GM10847 (cell line): ENCODE results near the gene PLXNA2.

Experiments used
- POLR2A ChIP-seq: IDR thresholded peaks from 2 replicates; pipeline ENCODE4 v1.6.1; 2011; ENCODE audit not compliant: insufficient read length; ENCODE audit errors: extremely low read depth

PLXNA2 gene

GRCh38 chr1:208243967-208244916, at the start of gene PLXNA2:
Gene PLXNA2 (minus strand): TSS chr1:208244384. CDS start chr1:208217922, 26,462 bp downstream.
- TF ChIP-seq POLR2A = no peak

DNA sequence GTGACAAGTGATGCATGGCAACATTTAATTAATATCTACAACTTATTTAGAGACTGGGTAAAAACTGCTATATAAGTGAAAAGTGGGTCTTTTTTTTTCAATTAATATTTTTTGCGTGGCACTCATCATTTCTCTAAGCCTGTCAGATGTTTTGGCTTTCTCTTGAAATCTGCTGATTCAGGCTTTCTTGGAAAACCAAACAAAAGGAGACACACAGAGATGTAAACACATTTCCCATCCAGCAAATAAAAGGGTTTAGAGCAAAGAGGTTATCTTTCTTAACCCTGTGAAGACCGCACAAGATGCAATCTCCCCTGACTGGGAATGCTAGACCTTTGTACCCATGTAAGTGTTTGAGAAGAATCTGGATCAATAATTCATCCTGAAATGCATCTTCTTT, 48.7 kb upstream of the PLXNA2 start:
- TF ChIP-seq POLR2A = no peak

- no peak for TF ChIP-seq POLR2A
Measured at GRCh38 chr1:208291923-208292711, 47.9 kb upstream of the PLXNA2 start.

DNA sequence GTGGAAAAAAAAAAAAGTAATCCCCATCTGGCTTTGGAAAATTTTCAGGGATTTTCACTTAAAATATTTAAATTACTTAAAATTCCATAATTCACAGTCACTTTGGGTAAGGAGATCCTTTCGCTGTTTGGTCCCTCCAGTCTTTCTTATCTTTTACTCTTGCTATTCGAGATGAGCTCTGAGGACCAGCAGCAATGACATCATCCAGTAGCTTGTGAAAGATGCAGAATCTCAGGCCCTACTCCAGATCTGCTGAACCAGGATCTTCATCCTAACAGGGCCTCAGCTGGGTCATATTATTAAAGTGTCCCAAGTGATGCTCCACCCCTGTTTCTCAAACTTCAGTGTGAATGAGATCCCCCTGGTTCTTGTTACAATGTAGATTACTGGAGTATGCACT, 46.9 kb upstream of the PLXNA2 start:
- no peak for TF ChIP-seq POLR2A

DNA sequence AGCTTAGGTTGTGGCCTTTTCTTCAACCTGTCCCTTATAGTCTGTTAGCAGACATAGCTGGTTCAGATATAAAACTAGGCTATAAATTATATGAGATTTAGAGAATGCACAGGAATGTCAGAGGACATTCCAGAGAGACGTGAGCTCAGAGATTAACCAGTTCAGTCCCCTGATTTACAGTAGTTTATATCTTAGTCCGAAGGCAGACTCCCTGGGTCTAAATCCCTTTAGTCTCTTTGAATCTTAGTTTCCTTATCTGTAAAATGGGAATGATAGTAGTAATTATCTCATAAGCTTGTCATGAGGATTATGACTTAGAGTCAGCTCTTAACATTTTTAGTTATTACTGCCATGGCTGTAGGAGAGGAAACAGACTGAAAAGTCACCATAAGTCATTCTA, 45.5 kb upstream of the PLXNA2 start:
- no peak for TF ChIP-seq POLR2A

GRCh38 chr1:208288495-208288894, 44.3 kb upstream of the PLXNA2 start:
- no peak for TF ChIP-seq POLR2A

DNA sequence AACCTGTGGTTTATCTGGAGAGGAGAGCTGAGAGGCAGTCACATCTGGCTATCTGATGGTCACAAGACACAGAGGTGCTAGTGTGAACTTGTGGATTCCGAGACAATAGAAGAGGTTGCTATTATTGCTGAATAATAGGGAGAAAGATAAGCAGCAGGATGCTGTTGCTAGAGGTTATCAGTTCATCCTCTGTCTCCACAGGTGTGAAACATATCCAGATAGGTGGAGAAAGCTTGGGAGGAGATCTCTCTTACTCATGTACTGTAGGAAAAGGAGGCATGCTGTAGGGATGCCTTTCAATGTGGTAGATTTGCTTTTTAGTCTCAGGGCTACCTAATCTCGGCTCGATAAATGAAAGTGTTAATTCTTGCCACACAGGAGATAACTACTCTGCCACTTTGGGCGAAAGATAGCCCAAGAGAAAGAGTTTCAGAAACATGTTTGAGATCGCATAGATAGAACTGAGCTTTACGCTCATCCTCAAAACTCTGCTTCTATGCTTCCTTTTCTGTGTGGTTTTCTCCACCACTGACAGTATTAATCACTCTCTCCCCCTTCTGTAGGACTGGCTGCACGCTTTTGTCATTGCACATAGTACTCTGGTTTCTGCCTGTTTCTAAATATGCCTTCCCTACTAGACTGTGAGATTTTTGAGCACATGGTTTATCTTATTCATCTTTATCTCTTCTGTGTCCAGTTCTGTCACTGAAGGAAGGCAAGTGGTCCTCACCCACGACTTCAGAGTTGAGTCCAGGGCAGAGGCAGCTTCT, 36.7 kb upstream of the PLXNA2 start:
- no peak for TF ChIP-seq POLR2A

DNA sequence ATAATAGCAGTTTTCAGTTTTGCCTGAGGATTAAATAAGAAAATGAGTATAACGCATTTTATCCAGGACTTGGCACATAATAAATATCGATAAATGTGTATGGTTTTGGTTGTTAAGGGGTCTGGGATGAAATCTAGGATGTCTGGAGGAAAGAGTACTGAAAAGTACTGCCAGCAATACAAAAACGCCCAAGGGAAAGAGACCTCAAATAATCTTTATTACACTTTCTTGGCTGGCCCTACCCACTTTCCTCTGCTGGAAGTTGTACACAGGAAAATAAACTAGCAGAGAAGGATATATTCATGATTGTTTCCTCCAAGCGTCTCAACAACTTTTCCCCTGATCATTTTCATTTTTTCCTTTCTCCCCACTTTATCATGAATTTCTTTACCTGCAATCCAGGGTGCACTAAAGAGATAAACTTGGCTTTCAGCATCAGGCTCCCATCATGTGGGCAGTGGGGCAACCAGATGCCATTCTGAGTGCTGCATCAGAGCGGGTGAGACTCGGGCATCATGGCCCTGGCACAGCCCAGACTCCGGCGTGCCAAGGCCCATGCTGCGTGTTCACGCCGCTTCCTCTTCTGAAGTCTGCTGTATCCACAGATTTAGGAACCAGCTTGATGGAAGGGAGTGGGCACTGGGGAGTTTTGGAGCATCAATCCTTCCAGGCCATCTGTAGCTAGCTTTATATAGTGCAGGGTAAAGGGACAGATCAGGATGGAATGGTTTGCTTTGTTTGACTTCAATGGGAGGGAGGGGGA, 35.8 kb upstream of the PLXNA2 start:
- no peak for TF ChIP-seq POLR2A

GRCh38 chr1:208278638-208279037, 34.5 kb upstream of the PLXNA2 start:
- TF ChIP-seq POLR2A = no peak

- no peak for TF ChIP-seq POLR2A
Measured at GRCh38 chr1:208276757-208277435, 32.7 kb upstream of the PLXNA2 start.

GRCh38 chr1:208275083-208275482, 30.9 kb upstream of the PLXNA2 start:
- TF ChIP-seq POLR2A = no peak

DNA sequence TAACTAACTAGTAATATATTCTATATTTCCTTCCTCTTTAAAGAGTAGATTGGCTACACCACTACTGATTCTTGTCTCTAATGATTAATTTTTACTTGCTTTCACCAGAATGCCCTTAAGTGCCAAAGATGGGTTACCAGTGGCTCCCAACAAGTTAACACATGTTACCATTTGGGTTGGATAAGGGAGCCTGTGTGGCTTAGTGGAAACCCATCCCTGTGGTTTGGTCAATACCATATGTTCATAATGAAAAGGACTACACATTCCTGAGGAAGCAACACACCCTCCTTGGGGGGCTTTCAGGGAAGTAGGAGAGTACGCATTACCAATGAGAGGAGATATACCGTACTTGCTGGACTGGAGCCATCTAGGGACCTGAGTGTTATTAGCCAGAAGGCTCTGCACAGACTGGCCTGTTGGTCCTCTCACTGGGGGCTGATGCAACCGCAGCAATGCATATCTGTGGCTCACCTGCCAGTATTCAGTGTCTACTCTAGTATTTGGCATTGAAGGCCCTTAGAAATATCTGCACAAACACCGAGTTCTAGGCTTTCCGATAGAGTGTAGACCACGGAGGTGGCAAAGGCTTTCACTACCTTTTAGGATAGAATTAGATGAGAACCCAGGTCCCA, 29.3 kb upstream of the PLXNA2 start:
- TF ChIP-seq POLR2A = no peak

GRCh38 chr1:208272713-208273112, 28.5 kb upstream of the PLXNA2 start:
- TF ChIP-seq POLR2A = no peak

GRCh38 chr1:208272311-208272710, 28.1 kb upstream of the PLXNA2 start:
- no peak for TF ChIP-seq POLR2A
